Skeletal muscle cell (primary cell): Measurements from ENCODE around the gene OR8B4.
"Not testable (repeated sequence)": the region's sequence is repeated elsewhere in the genome, so short reads cannot be mapped to it uniquely, and the experiment has no call there.

Source experiments
- DNase-seq: peaks from one replicate; pipeline ENCODE4 v3.0.0-alpha.2; 2010; ENCODE audit warnings: low read depth
- H3K4me3 ChIP-seq: 2 replicates; pipeline ENCODE4 v1.5.1; 2011; ENCODE audit warnings: low read depth, mild to moderate bottlenecking, control low read depth, low read length, moderate library complexity

The OR8B4 gene

GRCh38 chr11:124424384-124424921 is at the start of gene OR8B4:
TSS of gene OR8B4 (minus strand) at chr11:124424871. CDS start at chr11:124424871, 0 bp downstream.
- no peak within 1 kb of the TSS for H3K4me3 ChIP-seq
- no peak for DNase-seq

- no peak for DNase-seq
- H3K4me3 ChIP-seq, result no peak overlapping the region
Measured at GRCh38 chr11:124474079-124474478, 49.4 kb upstream of the OR8B4 start.

GRCh38 chr11:124473476-124473875 is 48.8 kb upstream of the OR8B4 start:
- no peak for DNase-seq
- H3K4me3 ChIP-seq, result no peak overlapping the region

- no peak for DNase-seq
- H3K4me3 ChIP-seq, result no peak overlapping the region
Measured at GRCh38 chr11:124470561-124471227, 46.0 kb upstream of the OR8B4 start.

- H3K4me3 ChIP-seq, result no peak overlapping the region
- no peak for DNase-seq
Measured at GRCh38 chr11:124467381-124467927, 42.8 kb upstream of the OR8B4 start.

GRCh38 chr11:124465368-124465767 is 40.7 kb upstream of the OR8B4 start:
- DNase-seq, result no peak
- no peak overlapping the region for H3K4me3 ChIP-seq

GRCh38 chr11:124463990-124464389 is 39.3 kb upstream of the OR8B4 start:
- no peak for DNase-seq
- H3K4me3 ChIP-seq, result no peak overlapping the region

GRCh38 chr11:124463324-124463723 is 38.7 kb upstream of the OR8B4 start:
- DNase-seq, result no peak
- no peak overlapping the region for H3K4me3 ChIP-seq

- no peak overlapping the region for H3K4me3 ChIP-seq
- DNase-seq, result no peak
Measured at GRCh38 chr11:124460459-124460858, 35.8 kb upstream of the OR8B4 start.

GRCh38 chr11:124459379-124459778 is 34.7 kb upstream of the OR8B4 start:
- DNase-seq, result not testable (repeated sequence)

GRCh38 chr11:124454552-124454951 is 29.9 kb upstream of the OR8B4 start:
- no peak for DNase-seq
- no peak overlapping the region for H3K4me3 ChIP-seq

More at GRCh38 chr11:124459379-124459778, 34.7 kb upstream of the OR8B4 start:
- H3K4me3 ChIP-seq, result not testable (repeated sequence)

GRCh38 chr11:124446916-124447315 is 22.2 kb upstream of the OR8B4 start:
- H3K4me3 ChIP-seq, result no peak overlapping the region
- peak; percentile 10 for DNase-seq

- H3K4me3 ChIP-seq, result no peak within 1 kb of the TSS
- no peak for DNase-seq
Measured at GRCh38 chr11:124445646-124446150, 21.0 kb upstream of the OR8B4 start, which contains the start of gene OR8B8. TSS of gene OR8B8 (minus strand) at chr11:124445696. CDS start at chr11:124441085, 4,611 bp downstream.

GRCh38 chr11:124442847-124443246 is 18.2 kb upstream of the OR8B4 start:
- DNase-seq, result no peak
- no peak overlapping the region for H3K4me3 ChIP-seq

GRCh38 chr11:124442442-124442841 is 17.8 kb upstream of the OR8B4 start:
- no peak overlapping the region for H3K4me3 ChIP-seq
- no peak for DNase-seq

- no peak overlapping the region for H3K4me3 ChIP-seq
- DNase-seq, result no peak
Measured at GRCh38 chr11:124441519-124441918, 16.8 kb upstream of the OR8B4 start.

GRCh38 chr11:124441081-124441480 is 16.4 kb upstream of the OR8B4 start:
- DNase-seq, result no peak
- no peak overlapping the region for H3K4me3 ChIP-seq

- DNase-seq, result no peak
- H3K4me3 ChIP-seq, result no peak overlapping the region
Measured at GRCh38 chr11:124440608-124441007, 15.9 kb upstream of the OR8B4 start.

- H3K4me3 ChIP-seq, result no peak overlapping the region
- no peak for DNase-seq
Measured at GRCh38 chr11:124434699-124435098, 10.0 kb upstream of the OR8B4 start.

- DNase-seq, result no peak
- no peak overlapping the region for H3K4me3 ChIP-seq
Measured at GRCh38 chr11:124429599-124429998, 4.9 kb upstream of the OR8B4 start.

GRCh38 chr11:124421043-124421442 is 3.6 kb downstream of the OR8B4 start:
- H3K4me3 ChIP-seq, result no peak overlapping the region
- no peak for DNase-seq
